Uterus (tissue), 2 donors: ENCODE measurements around the gene TTC39B.

Experiments used
- POLR2A ChIP-seq, 2 donors: fragments of 450-650 bp; IDR thresholded peaks; one replicate each; pipeline ENCODE4 v1.6.1; 2016; ENCODE audit warnings: antibody characterized with exemption in 2 of 2, mild to moderate bottlenecking in 1 of 2, moderate library complexity in 1 of 2
- TF ChIP-seq, protein P1 (sequence below), 4 experiments: fragments of 200-600 bp in 2 of 4; fragments of 450-650 bp in 2 of 4; sonication (generic) in 2 of 4; IDR thresholded peaks; one replicate each; pipeline ENCODE4 v1.5.1; 2016 to 2019; ENCODE audit warnings: antibody characterized with exemption in 4 of 4, mild to moderate bottlenecking in 2 of 4, moderate library complexity in 1 of 4

DNA sequence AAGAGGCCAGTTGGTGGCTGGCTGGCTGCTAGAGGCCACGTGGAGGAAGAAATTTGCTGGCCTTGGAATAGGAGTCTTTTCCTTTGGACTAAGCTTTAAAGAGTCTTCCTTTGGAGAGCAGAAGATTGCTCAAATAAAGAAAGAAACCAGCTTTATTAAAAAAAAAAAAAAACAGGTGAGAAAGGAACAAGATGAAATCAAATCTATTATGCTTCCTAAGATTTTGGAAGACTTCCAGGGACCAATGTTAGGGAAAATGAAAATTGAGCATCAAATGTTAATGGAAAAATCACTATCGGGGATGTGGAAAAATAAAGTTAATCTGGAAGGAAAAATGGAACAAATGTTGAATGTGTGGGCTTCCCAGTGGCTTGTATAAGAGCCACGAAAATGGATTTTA is 153.1 kb downstream of the TTC39B start:
- TF ChIP-seq, protein P1, sequence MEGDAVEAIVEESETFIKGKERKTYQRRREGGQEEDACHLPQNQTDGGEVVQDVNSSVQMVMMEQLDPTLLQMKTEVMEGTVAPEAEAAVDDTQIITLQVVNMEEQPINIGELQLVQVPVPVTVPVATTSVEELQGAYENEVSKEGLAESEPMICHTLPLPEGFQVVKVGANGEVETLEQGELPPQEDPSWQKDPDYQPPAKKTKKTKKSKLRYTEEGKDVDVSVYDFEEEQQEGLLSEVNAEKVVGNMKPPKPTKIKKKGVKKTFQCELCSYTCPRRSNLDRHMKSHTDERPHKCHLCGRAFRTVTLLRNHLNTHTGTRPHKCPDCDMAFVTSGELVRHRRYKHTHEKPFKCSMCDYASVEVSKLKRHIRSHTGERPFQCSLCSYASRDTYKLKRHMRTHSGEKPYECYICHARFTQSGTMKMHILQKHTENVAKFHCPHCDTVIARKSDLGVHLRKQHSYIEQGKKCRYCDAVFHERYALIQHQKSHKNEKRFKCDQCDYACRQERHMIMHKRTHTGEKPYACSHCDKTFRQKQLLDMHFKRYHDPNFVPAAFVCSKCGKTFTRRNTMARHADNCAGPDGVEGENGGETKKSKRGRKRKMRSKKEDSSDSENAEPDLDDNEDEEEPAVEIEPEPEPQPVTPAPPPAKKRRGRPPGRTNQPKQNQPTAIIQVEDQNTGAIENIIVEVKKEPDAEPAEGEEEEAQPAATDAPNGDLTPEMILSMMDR (IDR thresholded peaks at IDR 0.05) = no peak
- no peak for TF ChIP-seq POLR2A (IDR thresholded peaks at IDR 0.05)
